ENCODE results near the gene KLHL7. TPM values are rescaled to one million over a fixed set of nuclear protein-coding genes. Genes with fewer than 3 reads are reported as not detected.

The KLHL7 gene
- total RNA-seq, 1 donor from 2014 or later: 16.4 TPM

- no peak overlapping the region for H3K27ac ChIP-seq
- ATAC-seq: peak; percentile 52
- H3K4me3 ChIP-seq: no peak overlapping the region
These were observed 101.4 kb downstream of the KLHL7 start for GRCh38 chr7:23207021-23207420.

DNA sequence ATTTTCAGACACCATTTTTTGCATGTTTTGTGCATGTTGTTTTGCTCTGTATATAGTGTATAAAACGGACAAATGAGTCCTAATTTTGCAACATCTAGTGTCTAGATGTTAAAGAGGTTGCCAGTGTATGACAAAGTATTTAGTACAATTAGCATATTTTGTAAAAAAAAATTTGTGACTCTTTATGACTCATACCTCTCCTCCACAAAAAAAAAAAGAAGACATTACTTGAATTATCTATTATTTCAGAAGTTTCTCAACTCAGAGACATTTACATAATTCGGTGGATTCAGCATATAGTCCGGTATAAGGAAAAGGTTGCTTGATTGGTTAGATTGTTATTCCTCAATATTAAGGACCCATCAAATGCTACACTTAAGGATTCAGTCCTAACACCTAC, 102.3 kb downstream of the KLHL7 start:
- Histone ChIP-seq H3K4me3 (no peak overlapping the region), H3K9me3 (no peaks in the 10 kb centered on the region), H3K27ac (no peak overlapping the region), H3K36me3 (no peaks in the 10 kb centered on the region), H3K27me3 (peaks cover 11% of the 10 kb centered on the region), H3K4me1 (no peaks in the 10 kb centered on the region)
- ATAC-seq (no peak), DNase-seq (no peak)
- TF ChIP-seq, protein P1, sequence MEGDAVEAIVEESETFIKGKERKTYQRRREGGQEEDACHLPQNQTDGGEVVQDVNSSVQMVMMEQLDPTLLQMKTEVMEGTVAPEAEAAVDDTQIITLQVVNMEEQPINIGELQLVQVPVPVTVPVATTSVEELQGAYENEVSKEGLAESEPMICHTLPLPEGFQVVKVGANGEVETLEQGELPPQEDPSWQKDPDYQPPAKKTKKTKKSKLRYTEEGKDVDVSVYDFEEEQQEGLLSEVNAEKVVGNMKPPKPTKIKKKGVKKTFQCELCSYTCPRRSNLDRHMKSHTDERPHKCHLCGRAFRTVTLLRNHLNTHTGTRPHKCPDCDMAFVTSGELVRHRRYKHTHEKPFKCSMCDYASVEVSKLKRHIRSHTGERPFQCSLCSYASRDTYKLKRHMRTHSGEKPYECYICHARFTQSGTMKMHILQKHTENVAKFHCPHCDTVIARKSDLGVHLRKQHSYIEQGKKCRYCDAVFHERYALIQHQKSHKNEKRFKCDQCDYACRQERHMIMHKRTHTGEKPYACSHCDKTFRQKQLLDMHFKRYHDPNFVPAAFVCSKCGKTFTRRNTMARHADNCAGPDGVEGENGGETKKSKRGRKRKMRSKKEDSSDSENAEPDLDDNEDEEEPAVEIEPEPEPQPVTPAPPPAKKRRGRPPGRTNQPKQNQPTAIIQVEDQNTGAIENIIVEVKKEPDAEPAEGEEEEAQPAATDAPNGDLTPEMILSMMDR (IDR thresholded peaks at IDR 0.05): no peak
- intact Hi-C loops (cut with DNase I): no loop called here

More at GRCh38 chr7:23207021-23207420, 101.4 kb downstream of the KLHL7 start:
- Histone ChIP-seq H3K4me1 (no peaks in the 10 kb centered on the region), H3K27me3 (peaks cover 11% of the 10 kb centered on the region), H3K9me3 (no peaks in the 10 kb centered on the region), H3K36me3 (no peaks in the 10 kb centered on the region)
- intact Hi-C loops (cut with DNase I): no loop called here
- DNase-seq: no peak
- TF ChIP-seq, protein P1 (IDR thresholded peaks at IDR 0.05): no peak

GRCh38 chr7:23208316-23208715, 102.7 kb downstream of the KLHL7 start:
- intact Hi-C loops (cut with DNase I): no loop called here
- TF ChIP-seq, protein P1 (IDR thresholded peaks at IDR 0.05): no peak
- Histone ChIP-seq H3K36me3 (no peaks in the 10 kb centered on the region), H3K4me1 (no peaks in the 10 kb centered on the region), H3K9me3 (no peaks in the 10 kb centered on the region), H3K4me3 (no peak overlapping the region), H3K27me3 (peaks cover 11% of the 10 kb centered on the region), H3K27ac (no peak overlapping the region)
- DNase-seq: no peak
- ATAC-seq: no peak

DNA sequence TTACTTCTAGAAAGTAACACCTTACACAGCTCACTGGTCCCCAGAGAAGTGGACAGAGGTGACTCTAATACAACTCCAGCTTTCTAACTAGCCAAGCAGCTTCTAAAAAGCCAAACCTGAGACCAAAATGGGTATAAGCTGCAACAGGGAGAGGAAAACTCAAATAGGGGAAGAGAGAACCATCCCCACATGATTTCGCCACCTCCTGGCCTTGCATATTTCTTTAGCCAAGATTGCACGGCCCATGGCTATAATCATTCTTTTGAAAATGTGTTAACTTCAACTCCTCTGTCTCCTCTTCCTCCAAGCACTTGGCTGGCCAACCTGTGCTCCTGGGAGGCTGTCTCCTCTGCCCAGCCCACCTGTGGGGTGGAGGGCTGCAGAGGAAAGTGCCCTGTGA, 104.9 kb downstream of the KLHL7 start:
- ATAC-seq: peak; percentile 65

GRCh38 chr7:23211589-23211988, 106.0 kb downstream of the KLHL7 start:
- DNase-seq: no peak
- Histone ChIP-seq H3K27ac (no peak overlapping the region), H3K4me3 (no peak overlapping the region), H3K27me3 (no peaks in the 10 kb centered on the region), H3K9me3 (no peaks in the 10 kb centered on the region), H3K4me1 (no peaks in the 10 kb centered on the region), H3K36me3 (no peaks in the 10 kb centered on the region)
- intact Hi-C loops (cut with DNase I): no loop called here
- no peak for ATAC-seq
- TF ChIP-seq, protein P1 (IDR thresholded peaks at IDR 0.05): no peak

More for the DNA sequence above, 104.9 kb downstream of the KLHL7 start:
- Histone ChIP-seq H3K27me3 (peaks cover 11% of the 10 kb centered on the region), H3K36me3 (no peaks in the 10 kb centered on the region), H3K4me1 (no peaks in the 10 kb centered on the region), H3K4me3 (no peak overlapping the region), H3K9me3 (no peaks in the 10 kb centered on the region), H3K27ac (no peak overlapping the region)
- TF ChIP-seq, protein P1 (IDR thresholded peaks at IDR 0.05): no peak
- DNase-seq: no peak
- intact Hi-C loops (cut with DNase I): no loop called here

DNA sequence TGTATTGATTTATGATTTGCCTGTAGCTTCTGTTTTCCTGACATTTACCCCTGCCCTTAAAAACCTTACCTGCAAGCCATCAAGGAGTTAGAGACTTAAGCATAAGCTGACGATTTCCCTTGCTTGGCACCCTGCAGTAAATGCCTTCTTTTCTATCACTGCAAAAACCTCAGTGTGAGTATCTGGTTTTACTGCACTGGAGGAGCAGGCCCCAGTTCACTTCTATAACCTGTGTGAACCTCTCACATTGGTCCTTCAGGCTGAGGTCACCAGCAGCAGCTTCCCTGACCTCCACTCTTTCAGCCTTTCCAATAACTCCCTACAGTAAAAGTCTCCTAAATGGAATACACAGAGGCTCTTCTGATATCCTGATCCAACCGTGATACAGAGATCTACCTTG, 106.8 kb downstream of the KLHL7 start:
- Histone ChIP-seq H3K27me3 (no peaks in the 10 kb centered on the region), H3K4me3 (no peak overlapping the region), H3K9me3 (no peaks in the 10 kb centered on the region), H3K4me1 (no peaks in the 10 kb centered on the region), H3K36me3 (no peaks in the 10 kb centered on the region), H3K27ac (no peak overlapping the region)
- ATAC-seq (no peak), DNase-seq (no peak)
- intact Hi-C loops (cut with DNase I): no loop called here
- TF ChIP-seq, protein P1 (IDR thresholded peaks at IDR 0.05): no peak
